ENCODE data around the gene ZNF653.
"Not testable (repeated sequence)": the region's sequence is repeated elsewhere in the genome, so short reads cannot be mapped to it uniquely, and the experiment has no call there.

The ZNF653 gene

DNA sequence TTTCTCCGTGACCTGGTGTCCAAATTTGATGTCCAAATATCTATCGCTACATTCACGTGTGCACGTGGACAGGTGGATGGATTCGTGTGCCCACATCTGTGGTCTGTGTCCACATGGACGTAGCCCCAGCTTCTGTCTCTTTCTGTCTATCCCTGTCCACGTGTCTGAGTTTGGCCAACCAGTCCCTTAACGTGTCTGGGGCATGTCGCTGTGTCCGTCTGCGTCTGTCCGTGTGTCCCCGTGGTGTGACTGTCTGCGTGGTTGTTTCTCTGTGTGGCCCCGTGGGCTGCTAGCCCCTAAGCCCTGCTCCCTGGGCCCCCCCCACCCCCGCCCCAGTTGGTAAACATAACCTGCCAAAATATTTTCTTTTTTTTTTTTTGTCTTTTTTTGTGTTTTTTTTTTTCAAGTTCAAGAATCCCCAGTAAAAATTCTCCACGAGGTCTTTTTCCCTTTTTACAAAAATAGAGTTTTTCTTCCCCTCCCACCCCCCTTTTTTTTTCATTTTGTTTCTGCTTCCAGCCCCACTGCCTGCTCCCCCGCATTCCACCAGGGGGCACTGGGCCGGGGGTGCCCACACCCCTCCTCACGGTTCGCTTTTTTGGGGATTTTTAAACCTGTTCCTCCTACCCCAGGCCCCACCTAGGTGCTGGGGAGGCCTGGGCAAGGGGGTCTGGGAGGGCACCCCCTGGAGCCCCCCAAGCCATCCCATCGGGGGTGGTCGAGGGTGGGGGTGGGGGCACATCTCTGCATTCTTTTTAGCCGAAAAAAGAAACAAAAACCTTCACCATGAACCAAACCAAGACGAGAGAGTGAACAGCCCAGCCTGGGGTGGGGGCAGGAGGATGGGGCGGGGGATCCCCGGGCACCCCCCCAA, 51.9 kb downstream of the ZNF653 start:
- DNase-seq: no peak

DNA sequence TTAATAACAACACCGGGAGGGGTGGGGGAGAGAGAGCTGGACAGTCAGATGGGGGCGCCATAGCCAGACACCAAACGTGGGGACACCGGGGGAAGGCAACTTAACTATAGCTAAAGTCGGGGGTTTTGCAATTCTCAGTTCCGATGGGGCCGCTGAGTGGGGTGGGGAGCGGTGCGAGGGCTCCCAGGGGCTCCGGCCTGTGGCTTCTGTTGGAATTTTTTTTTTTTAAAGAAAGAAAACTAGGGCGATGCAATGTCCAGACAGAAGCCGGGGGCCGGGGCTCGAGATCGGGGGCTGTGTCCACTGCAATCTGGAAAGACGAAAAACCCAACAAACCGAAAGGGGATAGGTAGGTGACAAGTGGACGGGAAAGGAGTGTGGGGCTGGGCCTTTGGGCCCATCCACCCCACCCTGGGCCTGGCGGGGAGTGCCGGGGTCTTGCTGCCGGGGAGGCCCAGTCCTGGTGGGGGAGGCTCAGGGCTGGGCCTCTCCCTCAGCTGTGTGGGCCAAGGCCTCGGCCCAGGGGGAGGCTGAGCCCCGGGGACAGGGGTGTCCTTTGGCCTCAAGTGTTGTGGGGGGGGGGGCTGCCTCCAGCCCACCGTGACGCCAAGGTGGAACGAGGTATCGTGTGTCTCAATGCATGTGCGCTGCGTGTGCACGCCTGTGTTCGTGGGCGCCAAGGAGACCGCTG, 52.9 kb downstream of the ZNF653 start:
- no peak for DNase-seq

DNA sequence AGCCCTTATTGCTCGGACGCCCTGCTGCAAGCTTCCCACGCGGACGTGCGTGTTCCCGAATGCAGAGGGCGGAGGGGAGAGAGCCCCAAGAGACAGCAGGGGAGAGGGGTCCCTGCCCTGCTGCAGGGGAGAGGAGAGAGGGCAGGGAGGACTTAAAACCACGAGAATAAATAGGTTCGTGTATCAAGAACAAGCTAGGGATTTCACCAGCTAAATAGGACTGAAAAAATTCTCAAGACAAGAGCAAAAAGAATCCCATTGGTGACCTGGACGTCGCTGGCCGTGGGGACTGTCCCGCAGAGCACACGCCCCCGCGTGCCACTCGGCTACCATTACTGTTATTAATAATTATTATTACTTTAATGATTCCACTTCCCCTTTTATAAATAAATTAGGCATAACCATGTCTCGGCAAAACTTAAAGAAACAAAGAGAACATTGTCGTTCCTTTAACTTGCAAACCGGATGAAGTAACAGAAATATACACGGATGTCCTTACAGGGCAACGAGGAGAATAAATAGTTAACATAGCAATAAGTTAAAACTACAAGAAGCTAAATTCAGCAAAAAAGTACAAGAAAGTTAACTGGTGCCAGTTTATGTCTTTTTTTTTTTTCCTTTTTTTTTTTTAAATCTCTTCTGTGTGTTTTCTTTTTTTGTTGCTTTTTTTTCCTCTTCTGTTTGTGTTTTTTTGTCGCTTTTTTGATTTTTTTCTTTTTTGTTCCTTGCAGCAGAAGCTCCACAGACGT, 53.6 kb downstream of the ZNF653 start:
- DNase-seq: no peak

DNA sequence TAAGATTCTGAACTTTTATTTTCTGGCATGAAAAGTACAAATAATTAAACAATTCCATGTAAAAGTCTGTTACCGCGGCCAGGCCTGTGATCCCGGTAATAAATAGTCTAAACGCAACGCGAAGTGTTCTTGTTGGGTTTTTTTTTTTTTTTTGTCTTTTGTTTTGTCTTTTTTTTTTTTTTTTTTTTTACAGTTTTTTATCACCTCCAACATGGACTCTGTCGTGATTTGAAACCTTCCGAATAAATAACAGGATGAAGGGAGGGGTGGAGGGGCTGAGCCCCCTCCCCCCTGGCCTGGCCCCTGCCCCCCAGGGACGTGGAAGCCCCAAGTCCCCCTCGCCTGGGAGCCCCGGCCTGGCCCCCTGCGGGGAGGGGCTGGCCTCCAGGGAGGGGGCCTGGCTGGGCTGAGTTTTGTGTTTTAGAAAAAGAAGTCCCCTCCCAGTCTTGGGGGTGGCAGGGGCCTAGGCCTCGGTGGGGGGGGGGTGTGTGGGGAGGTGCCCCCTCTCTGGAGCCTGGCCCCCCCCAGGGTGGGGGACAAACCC, 54.2 kb downstream of the ZNF653 start:
- DNase-seq: no peak

DNA sequence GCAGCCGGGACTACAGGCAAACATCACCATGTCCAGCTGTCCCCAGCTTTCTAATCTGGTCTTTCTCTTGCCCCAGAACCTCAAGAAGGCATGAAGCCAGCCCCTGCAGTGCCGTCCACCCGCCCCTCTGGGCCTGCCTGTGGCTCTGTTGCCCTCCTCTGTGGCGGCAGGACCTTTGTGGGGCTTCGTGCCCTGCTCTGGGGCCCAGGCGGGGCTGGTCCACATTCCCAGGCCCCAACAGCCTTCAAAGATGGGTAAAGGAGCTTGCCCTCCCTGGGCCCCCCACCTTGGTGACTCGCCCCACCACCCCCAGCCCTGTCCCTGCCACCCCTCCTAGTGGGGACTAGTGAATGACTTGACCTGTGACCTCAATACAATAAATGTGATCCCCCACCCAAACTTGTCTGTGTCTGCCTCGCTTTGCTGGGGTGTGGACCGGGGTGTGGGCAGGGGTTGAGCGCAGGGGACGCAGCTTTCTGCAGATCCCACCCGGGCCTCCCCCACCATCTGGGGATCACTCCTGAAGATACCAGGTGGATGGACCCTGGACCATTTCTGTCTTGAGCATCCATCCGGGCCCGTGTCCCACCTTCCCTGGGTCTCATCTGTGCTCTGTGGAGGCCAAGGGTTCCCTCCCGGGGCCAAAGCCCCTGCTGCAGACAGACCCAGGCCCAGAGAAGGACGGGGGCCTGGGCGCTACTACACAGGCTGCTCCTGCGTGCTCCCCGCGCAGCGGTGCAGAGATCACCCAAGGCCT, 54.9 kb downstream of the ZNF653 start:
- DNase-seq: no peak

DNA sequence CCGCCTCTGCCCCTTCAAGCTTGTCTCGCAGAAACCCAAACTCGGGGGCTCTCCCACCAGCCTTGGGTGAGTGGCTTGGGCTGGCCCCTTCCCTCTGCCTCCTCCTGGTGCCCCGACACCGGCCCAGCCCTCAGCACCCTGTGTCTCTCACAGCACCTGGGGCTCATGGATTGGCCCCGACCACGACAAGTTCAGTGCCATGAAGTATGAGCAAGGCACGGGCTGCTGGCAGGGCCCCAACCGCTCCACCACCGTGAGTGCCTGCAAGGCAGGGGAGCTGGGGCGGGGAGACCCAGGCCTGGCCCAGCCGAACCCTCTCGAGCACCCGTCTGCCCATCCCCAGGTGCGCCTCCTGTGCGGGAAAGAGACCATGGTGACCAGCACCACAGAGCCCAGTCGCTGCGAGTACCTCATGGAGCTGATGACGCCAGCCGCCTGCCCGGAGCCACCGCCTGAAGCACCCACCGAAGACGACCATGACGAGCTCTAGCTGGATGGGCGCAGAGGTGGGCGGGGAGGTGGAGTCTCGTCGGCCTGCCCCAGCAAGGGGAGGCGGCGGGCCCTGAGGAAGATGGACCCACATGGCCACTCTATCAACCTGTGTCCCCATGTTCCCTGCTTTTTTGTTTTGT, 56.6 kb downstream of the ZNF653 start:
- DNase-seq: no peak

DNA sequence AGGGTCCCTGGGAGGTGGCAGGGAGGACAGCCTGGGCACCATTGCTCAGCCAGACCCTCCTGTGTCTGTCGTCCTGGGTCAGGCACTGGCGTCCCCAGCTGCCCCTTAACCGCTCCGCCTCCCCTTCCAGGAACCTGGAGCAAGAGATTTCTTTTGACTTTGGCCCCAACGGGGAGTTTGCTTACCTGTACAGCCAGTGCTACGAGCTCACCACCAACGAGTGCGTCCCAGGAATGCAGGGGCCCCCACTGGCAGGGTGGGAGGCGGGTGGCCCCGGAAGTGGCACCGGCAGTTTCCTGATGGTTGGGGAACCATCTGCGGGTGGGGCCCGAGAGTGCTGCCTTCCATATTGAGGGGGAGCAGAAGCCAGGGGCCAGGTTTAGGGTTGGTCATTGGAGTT, 57.2 kb downstream of the ZNF653 start:
- no peak for DNase-seq

DNA sequence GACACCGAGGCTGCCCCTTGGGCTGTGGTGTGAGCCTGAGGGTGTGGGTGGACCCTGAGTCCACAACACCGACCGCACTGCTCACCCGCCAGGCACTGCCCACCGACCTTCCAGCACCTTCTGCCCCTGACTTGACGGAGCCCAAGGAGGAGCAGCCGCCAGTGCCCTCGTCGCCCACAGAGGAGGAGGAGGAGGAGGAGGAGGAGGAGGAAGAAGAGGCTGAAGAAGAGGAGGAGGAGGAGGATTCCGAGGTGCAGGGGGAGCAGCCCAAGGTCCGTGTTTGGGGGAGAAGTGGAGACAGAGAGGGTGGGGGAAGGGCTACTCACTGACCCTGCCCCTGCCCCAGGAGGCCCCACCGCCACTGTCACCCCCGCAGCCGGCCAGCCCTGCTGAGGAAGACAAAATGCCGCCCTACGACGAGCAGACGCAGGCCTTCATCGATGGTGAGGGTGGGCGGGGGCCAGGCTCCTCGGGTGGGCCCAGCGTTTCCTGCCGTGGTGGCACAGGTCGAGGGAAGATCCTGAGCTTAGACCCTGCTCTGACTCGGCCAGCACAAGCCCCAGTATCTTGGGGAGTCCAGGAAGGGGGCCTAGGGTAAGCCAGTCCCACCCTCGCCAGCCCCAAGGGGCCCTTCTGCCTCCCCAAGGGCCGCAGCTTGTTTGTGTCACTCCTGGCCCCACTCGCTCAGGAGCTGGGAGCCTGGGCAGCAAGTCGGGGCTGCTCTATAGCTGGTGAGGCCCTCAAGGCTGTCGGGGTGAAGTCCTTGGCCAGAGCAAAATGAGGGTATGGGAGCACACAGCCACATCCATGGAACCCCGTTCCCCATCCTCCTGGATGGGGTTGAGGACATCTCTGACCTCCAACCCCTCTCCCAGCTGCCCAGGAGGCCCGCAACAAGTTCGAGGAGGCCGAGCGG, 58.0 kb downstream of the ZNF653 start:
- DNase-seq: no peak

DNA sequence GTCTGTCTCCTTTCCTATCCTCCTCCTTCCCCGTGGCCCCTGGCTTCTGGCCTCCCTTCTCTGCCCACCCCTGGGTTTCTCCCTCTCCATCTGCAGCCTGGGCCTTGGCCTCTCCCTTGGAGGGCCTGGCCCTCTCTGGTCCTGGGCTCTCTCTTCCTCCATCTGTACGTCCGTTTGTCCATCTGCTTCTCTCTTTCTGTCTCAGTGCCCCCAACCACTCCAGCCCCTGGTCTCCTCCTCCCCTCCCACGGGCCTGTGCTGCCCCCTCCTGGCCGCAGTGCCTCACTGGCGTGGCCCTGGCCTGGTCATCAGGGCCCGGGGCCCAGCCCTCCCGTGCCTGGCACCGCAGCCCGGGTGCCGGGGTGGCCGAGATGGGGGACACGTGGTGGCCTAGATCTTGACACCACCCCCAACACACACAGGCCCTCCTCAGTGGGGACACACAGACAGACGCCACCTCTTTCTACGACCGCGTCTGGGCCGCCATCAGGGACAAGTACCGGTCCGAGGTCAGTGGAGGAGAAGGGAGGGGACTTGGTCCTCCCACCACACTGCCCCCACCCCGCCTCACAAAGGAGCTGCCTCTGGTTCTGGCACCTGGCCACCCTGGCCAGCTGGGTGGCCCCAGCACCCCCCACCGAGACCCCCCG, 58.9 kb downstream of the ZNF653 start:
- no peak for DNase-seq

DNA sequence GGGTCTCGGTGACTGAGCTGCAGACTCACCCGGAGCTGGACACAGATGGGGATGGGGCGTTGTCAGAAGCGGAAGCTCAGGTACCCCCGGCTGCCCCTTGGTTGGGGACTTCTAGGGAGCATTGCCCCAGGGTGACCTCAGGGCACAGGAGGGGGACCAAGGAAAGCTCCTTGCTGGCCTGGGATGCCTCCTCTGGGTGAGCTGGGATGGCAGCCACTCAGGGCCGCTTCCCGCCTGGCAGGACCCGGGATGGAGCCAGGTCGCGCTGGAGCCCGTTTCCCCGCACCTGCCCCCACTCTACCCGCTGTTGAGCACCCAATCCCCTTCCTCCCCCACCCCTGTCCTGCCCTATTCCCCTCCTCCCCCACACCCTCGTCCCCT, 59.4 kb downstream of the ZNF653 start:
- no peak for DNase-seq

DNA sequence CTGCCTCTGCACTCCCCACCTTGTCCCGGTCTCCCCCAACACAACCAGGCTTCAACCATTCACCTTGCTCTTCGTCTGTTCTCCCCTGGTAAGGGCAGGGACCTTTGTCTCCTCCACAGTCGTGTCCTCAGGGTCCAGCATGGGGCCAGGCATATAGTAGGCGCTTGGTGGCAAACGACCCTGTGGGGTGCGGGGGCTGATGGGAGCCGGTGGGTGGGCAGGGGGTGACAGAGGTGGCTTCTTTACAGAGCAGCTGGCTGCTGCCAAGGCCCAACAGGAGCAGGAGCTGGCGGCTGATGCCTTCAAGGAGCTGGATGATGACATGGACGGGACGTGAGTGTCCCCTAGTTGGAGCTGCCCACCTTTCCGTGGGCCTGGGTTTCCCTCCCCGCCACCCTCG, 60.5 kb downstream of the ZNF653 start:
- DNase-seq: no peak

DNA sequence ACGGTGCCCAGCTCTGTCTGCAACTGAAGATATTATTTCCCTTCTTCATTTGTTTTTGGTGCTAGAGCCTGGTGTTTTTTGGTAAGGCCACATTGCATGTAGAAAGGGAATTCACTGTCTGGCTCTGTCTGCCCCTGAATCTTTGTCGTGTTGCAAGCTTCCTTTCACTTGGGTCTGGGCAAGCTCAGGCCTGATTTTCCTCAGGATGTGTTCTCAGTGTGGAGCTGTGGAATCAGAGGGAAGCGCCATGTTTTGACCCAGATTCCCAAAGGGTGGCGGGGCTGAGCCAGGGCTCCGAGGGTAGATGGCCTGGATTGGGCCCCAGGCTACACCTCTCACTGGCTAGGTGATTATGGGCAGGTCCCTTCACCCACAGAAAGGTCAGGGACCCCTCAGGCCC, 61.6 kb downstream of the ZNF653 start:
- no peak for DNase-seq

DNA sequence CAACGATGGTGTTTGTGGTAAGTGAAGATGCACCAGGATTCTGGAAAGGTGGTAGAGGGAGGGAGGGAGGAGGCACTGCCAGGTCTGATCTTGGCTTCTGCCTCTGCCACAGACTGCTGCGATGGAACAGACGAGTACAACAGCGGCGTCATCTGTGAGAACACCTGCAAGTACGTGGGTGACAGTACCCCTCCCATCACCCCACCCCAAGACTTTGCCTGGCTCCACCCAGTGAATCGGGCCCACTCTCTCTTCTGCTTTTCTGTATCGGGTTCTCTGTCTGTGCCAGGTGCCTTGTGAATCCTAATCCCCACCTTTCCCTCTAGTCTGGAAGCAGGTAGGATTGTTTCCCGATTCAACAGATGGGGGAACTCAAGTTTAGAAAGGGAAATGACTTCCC, 67.7 kb downstream of the ZNF653 start:
- DNase-seq: no peak

DNA sequence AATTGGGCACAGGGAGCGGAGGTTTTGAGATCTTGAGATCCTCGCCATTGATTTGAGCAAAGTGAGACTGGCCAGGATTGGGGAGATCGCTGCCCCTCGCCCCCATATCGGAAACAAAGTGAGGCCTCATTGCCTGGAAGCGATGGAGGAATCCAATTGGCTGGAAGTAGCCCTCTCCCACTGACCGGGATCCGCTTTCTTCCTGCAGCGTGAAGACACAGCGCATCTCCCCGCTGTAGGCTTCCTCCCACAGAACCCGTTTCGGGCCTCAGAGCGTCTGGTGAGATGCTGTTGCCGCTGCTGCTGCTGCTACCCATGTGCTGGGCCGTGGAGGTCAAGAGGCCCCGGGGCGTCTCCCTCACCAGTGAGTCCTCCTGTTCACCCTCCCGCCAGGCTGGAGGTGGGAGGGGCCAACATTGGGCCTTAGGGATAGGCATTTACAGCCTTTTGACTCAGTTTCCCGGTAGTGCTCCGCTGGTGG, 69.8 kb downstream of the ZNF653 start:
- no peak for DNase-seq

DNA sequence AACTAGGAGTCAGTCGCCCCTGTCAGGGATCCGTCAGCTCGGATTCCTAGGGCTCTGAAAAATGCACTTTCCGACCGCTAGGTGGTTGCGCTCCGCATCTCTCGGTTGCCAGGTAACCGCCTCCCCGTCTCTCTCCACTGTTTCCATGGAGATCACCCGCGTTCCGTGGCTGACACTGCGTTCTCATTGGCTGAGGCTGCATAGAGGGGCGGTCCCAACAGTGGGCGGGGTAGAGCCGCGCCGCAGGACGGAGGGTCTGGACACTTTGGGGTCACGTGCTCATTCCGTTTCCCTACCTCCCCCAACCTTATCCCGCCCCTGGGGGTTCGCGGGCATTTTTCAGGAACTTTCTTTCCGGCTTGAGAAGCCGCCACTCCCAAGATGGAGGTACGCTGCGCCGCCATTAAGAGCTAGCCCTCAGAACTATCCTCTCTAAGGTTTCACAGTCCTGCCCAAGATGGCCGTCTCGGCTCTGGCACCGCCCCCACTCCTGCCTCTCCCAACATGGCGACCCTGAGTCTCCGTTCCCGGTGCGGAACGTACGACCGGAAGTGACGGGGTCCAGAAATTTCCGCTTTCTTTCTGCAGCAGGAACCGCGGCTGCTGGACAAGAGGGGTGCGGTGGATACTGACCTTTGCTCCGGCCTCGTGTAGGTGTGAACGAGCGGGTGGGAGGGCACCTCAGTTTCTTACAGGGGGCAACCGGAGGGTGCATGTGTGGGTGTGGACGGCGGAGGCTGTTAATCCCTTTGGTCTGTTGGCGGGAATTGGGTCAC, 70.4 kb downstream of the ZNF653 start, which contains the start of the genes ODAD3 and PRKCSH:
ODAD3 (minus strand) TSS at position 65 of the 776 bp plus-strand sequence. CDS start 105 bp downstream, outside the sequence.
PRKCSH (plus strand) TSS at position 579 of the 776 bp plus-strand sequence. CDS start 483 bp downstream, outside the sequence.
- DNase-seq: peak; percentile 100

DNA sequence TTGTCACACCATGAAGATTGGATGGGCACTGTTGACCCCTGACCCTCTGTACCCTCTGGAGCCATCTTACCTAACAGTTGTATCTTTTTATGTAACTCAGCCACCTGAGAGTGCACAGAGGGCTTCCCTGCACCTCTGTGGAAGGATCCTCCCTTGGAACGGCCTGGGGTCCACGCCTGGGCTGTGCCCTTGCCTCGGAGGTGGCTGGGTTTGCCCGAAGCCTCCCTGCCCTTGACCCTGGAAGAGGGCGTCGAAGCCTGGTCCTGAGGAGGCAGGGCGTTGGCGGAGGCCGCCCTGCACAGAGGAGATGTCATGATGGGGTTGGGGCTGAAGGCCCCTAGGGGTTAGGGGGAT, 71.0 kb downstream of the ZNF653 start:
- peak; percentile 48 for DNase-seq

DNA sequence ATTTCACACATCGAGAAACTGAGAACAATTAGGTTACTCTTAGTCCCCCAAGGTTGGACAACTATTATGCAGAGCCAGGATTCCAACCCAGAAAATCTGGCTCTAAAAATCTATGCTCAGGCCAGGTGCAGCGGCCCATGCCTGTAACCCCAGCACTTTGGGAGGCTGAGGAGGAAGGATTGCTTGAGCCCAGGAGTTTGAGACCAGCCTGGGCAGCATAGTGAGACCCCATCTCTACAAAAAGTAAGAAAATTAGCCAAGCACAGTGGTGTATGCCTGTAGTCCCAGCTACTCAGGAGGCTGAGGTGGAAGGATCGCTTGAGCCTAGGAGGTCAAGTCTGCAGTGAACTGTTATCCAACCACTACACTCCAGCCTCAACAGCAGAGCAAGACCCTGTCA, 72.1 kb downstream of the ZNF653 start:
- DNase-seq: not testable (repeated sequence)

All from NCI-H2171 treated with DMSO at 0.1 percent for 48 hours (cell line).